ENCODE measurements around the gene ADD3.

Gene ADD3

DNA sequence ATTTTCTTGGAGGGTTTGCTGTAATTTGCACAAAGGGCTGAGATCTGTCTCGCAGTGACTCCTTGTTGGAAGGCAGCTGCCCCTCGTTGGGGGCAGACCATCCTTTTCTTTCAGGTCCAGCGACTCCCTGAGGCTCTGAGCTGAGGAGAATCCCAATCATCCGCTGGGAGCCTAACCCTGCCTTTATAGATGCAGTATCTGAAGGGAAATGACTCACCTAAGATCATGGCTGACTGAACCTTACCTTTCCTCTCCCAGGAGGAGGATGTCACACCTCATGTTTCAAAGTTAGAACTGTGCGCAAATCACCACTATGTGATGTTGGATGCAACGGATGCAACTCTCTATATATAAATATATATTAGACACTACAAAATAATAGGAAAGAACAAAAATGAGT, 163.2 kb downstream of the ADD3 start:
- no peak overlapping the region for H3K4me3 ChIP-seq (ENCODE audit: low read depth, low read length)
- DNase-seq (ENCODE audit: low read depth), result no peak
- TF ChIP-seq CTCF (IDR thresholded peaks at IDR 0.05; ENCODE audit: low read depth, low read length, missing control alignments), result no peak

DNA sequence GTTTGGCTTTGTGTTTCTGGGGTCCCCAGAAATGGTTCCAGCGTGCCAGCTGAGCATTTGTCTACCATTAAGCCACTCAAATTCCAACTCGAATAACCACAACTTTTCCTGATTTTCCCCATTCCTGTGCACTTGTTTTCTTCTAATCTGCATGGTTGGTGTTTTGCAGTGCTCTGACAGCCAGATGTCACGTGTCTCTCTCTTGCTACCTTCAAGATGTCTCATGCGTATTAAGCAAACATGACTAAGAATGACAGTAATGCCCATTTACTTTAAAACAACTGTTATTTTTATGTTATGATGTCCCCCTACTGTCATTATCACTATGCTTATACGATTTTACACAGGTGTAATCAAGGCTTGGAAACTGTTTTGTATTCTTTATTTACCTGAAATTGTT, 164.4 kb downstream of the ADD3 start:
- DNase-seq (ENCODE audit: low read depth), result no peak

GRCh38 chr10:110174201-110174600, 166.4 kb downstream of the ADD3 start:
- TF ChIP-seq CTCF (IDR thresholded peaks at IDR 0.05; ENCODE audit: low read depth, low read length, missing control alignments), result no peak
- H3K4me3 ChIP-seq (ENCODE audit: low read depth, low read length), result no peak overlapping the region
- no peak for DNase-seq (ENCODE audit: low read depth)

More for the DNA sequence above, 164.4 kb downstream of the ADD3 start:
- TF ChIP-seq CTCF (IDR thresholded peaks at IDR 0.05; ENCODE audit: low read depth, low read length, missing control alignments), result no peak
- H3K4me3 ChIP-seq (ENCODE audit: low read depth, low read length), result no peak overlapping the region

DNA sequence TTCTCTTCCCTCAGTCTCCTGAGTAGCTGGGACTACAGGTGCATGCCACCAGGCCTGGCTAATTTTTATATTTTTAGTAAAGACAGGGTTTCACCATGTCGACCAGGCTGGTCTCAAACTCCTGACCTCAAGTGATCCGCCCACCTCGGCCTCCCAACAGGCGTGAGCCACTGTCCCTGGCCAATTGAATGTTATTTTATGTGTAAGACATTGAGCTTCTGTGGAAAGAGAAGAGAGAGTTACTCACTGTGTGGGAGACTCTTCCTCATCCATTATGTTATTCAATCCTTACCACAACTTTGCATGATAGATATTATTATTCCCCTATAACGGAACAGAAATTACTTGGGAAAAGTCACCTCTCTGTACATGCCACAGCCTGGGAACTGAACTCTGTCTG, 167.0 kb downstream of the ADD3 start:
- TF ChIP-seq CTCF (IDR thresholded peaks at IDR 0.05; ENCODE audit: low read depth, low read length, missing control alignments), result no peak
- H3K4me3 ChIP-seq (ENCODE audit: low read depth, low read length), result no peak overlapping the region
- DNase-seq (ENCODE audit: low read depth), result no peak

- no peak overlapping the region for H3K4me3 ChIP-seq (ENCODE audit: low read depth, low read length)
- DNase-seq (ENCODE audit: low read depth), result no peak
- TF ChIP-seq CTCF (IDR thresholded peaks at IDR 0.05; ENCODE audit: low read depth, low read length, missing control alignments), result no peak
Measured at GRCh38 chr10:110175406-110175805, 167.6 kb downstream of the ADD3 start.

- no peak for DNase-seq (ENCODE audit: low read depth)
- no peak overlapping the region for H3K4me3 ChIP-seq (ENCODE audit: low read depth, low read length)
- no peak for TF ChIP-seq CTCF (IDR thresholded peaks at IDR 0.05; ENCODE audit: low read depth, low read length, missing control alignments)
Measured at GRCh38 chr10:110176141-110177030, 168.6 kb downstream of the ADD3 start.

GRCh38 chr10:110179220-110179619, 171.4 kb downstream of the ADD3 start:
- H3K4me3 ChIP-seq (ENCODE audit: low read depth, low read length), result no peak overlapping the region
- DNase-seq (ENCODE audit: low read depth), result no peak
- TF ChIP-seq CTCF (IDR thresholded peaks at IDR 0.05; ENCODE audit: low read depth, low read length, missing control alignments), result no peak
